Fibroblast of lung (primary cell): ENCODE results near the gene ADCY2. TPM values are rescaled to one million over a fixed set of nuclear protein-coding genes. Genes with fewer than 3 reads are reported as not detected.

Experiments used
- DNase-seq, 2 donors: peaks; one replicate each; pipeline versions ENCODE4 v3.0.0 to v3.0.0-alpha.2; 2010; ENCODE audit warnings: low read depth in 2 of 2
- H2AFZ ChIP-seq: 2 replicates; pipeline ENCODE4 v1.5.1; 2012; ENCODE audit warnings: low read length, control low read depth, inconsistent platforms
- H3K27ac ChIP-seq: 2 replicates; pipeline ENCODE4 v1.5.1; 2011; ENCODE audit warnings: low read length, control low read depth; ENCODE audit not compliant: insufficient read depth
- H3K27me3 ChIP-seq: 2 replicates; pipeline ENCODE4 v1.5.1; 2011; ENCODE audit warnings: mild to moderate bottlenecking, low read length; ENCODE audit not compliant: control insufficient read depth, insufficient read depth
- H3K36me3 ChIP-seq: 2 replicates; pipeline ENCODE4 v1.5.1; 2011; ENCODE audit warnings: low read length; ENCODE audit not compliant: control insufficient read depth, insufficient read depth
- H3K4me1 ChIP-seq: 2 replicates; pipeline ENCODE4 v1.5.1; 2011; ENCODE audit warnings: low read length; ENCODE audit not compliant: control insufficient read depth, insufficient read depth; ENCODE audit errors: extremely low read depth
- H3K4me2 ChIP-seq: 2 replicates; pipeline ENCODE4 v1.5.1; 2011; ENCODE audit warnings: low read length, control low read depth; ENCODE audit not compliant: insufficient read depth; ENCODE audit errors: extremely low read depth
- H3K4me3 ChIP-seq, 4 experiments: fragments of 200-600 bp in 1 of 4; sonication (generic) in 1 of 4; replicated peaks in 1 of 4; 2 replicates each; pipeline ENCODE4 v1.5.1; 2011 to 2016; ENCODE audit warnings: low read length in 4 of 4, low read depth in 3 of 4, mild to moderate bottlenecking in 3 of 4, control low read depth in 2 of 4, inconsistent platforms in 1 of 4, mixed read lengths in 1 of 4; ENCODE audit not compliant: insufficient read depth in 1 of 4; ENCODE audit errors: control extremely low read depth in 1 of 4
- H3K79me2 ChIP-seq: 2 replicates; pipeline ENCODE4 v1.5.1; 2012; ENCODE audit warnings: mild to moderate bottlenecking, low read length, inconsistent platforms; ENCODE audit not compliant: control insufficient read depth, insufficient read depth
- H3K9ac ChIP-seq: 2 replicates; pipeline ENCODE4 v1.5.1; 2011; ENCODE audit warnings: mild to moderate bottlenecking, low read length, control low read depth; ENCODE audit not compliant: insufficient read depth
- H3K9me3 ChIP-seq: 2 replicates; pipeline ENCODE4 v1.5.1; 2012; ENCODE audit warnings: low read depth, low read length; ENCODE audit not compliant: control insufficient read depth, insufficient read depth
- H4K20me1 ChIP-seq: 2 replicates; pipeline ENCODE4 v1.5.1; 2011; ENCODE audit warnings: low read length; ENCODE audit not compliant: control insufficient read depth, insufficient read depth; ENCODE audit errors: extremely low read depth
- CTCF ChIP-seq, 2 donors: IDR thresholded peaks in 1 of 2; conservative IDR thresholded peaks in 1 of 2; 1 replicate in 1 of 2; 2 replicates in 1 of 2; pipeline ENCODE4 v1.5.1; 2011 to 2012; ENCODE audit warnings: low read length in 2 of 2, control low read depth in 1 of 2, inconsistent platforms in 1 of 2, low read depth in 1 of 2, mild to moderate bottlenecking in 1 of 2
- EZH2 ChIP-seq: IDR thresholded peaks from 2 replicates; pipeline ENCODE4 v1.5.1; 2012; ENCODE audit warnings: low read length, control low read depth, mild to moderate bottlenecking; ENCODE audit errors: missing control alignments
- polyA plus RNA-seq, 2 donors: library from polyadenylated mRNA; depleted of rRNA in 1 of 2; stranded (reverse) in 1 of 2; unstranded in 1 of 2; fragments of >200 nt; gene quantifications; 2 replicates each; pipeline ENCODE4 v1.2.1, GENCODE V29; 2011 to 2012; ENCODE audit warnings: missing spikeins in 1 of 2
- total RNA-seq: library from RNA; depleted of rRNA; stranded (reverse); fragments of >200 nt; gene quantifications from 2 replicates; pipeline ENCODE4 v1.2.1, GENCODE V29; 2014

ADCY2 gene
- total and polyA plus RNA-seq, 2 donors (not counting 1 experiment from before 2014, with no cell fraction given), result under 0.01 to 0.05 TPM

GRCh38 chr5:7393921-7394799, 1.8 kb upstream of the ADCY2 start:
- Histone ChIP-seq H3K4me2 (no peak overlapping the region), H3K27me3 (peaks cover 6% of the 10 kb centered on the region), H3K9me3 (no peaks in the 10 kb centered on the region), H3K27ac (no peak overlapping the region), H3K4me3 (no peak overlapping the region), H3K79me2 (no peaks in the 10 kb centered on the region), H3K4me1 (no peaks in the 10 kb centered on the region), H3K9ac (no peak overlapping the region), H4K20me1 (no peaks in the 10 kb centered on the region), H2AFZ (no peak overlapping the region), H3K36me3 (no peaks in the 10 kb centered on the region)
- no peak for DNase-seq
- no peak for TF ChIP-seq CTCF (conservative IDR thresholded peaks at IDR 0.05 in 1 of 2, IDR thresholded peaks at IDR 0.05 in 1 of 2; ENCODE audit: low read depth in 1 of 2, low read length in 2 of 2)
- TF ChIP-seq EZH2, result no peak

- Histone ChIP-seq H3K9me3 (no peaks in the 10 kb centered on the region), H3K27me3 (peaks cover 6% of the 10 kb centered on the region), H3K4me3 (no peak overlapping the region), H3K36me3 (no peaks in the 10 kb centered on the region), H3K4me2 (no peak overlapping the region), H3K4me1 (no peaks in the 10 kb centered on the region), H2AFZ (no peak overlapping the region), H4K20me1 (no peaks in the 10 kb centered on the region), H3K9ac (no peak overlapping the region), H3K79me2 (no peaks in the 10 kb centered on the region), H3K27ac (no peak overlapping the region)
- no peak for DNase-seq
- no peak for TF ChIP-seq CTCF (conservative IDR thresholded peaks at IDR 0.05 in 1 of 2, IDR thresholded peaks at IDR 0.05 in 1 of 2; ENCODE audit: low read depth in 1 of 2, low read length in 2 of 2)
Observed at GRCh38 chr5:7394889-7395431, 978 bp upstream of the ADCY2 start.

- Histone ChIP-seq H4K20me1 (no peaks in the 10 kb centered on the region), H3K4me1 (no peaks in the 10 kb centered on the region), H3K27me3 (peaks cover 6% of the 10 kb centered on the region), H3K27ac (no peak overlapping the region), H3K4me3 (no peak overlapping the region), H3K9ac (no peak overlapping the region), H3K4me2 (no peak overlapping the region), H3K9me3 (no peaks in the 10 kb centered on the region), H3K79me2 (no peaks in the 10 kb centered on the region), H2AFZ (no peak overlapping the region), H3K36me3 (no peaks in the 10 kb centered on the region)
- DNase-seq, result no peak
- TF ChIP-seq EZH2 (no peak), CTCF (conservative IDR thresholded peaks at IDR 0.05 in 1 of 2, IDR thresholded peaks at IDR 0.05 in 1 of 2; ENCODE audit: low read depth in 1 of 2, low read length in 2 of 2) (no peak)
Observed at GRCh38 chr5:7395432-7395946, 449 bp upstream of the ADCY2 start.
